HG03039 (cell line): ENCODE results near the gene UBTD1.
"Not testable (repeated sequence)": the region's sequence is repeated elsewhere in the genome, so short reads cannot be mapped to it uniquely, and the experiment has no call there.

Source experiments
- ATAC-seq: cut with Tn5 transposase; IDR thresholded peaks from one replicate; pipeline ENCODE4 v1.9.1; 2021; ENCODE audit warnings: mild to moderate bottlenecking, moderate library complexity; ENCODE audit not compliant: unreplicated experiment

The UBTD1 gene, protein sequence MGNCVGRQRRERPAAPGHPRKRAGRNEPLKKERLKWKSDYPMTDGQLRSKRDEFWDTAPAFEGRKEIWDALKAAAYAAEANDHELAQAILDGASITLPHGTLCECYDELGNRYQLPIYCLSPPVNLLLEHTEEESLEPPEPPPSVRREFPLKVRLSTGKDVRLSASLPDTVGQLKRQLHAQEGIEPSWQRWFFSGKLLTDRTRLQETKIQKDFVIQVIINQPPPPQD

DNA sequence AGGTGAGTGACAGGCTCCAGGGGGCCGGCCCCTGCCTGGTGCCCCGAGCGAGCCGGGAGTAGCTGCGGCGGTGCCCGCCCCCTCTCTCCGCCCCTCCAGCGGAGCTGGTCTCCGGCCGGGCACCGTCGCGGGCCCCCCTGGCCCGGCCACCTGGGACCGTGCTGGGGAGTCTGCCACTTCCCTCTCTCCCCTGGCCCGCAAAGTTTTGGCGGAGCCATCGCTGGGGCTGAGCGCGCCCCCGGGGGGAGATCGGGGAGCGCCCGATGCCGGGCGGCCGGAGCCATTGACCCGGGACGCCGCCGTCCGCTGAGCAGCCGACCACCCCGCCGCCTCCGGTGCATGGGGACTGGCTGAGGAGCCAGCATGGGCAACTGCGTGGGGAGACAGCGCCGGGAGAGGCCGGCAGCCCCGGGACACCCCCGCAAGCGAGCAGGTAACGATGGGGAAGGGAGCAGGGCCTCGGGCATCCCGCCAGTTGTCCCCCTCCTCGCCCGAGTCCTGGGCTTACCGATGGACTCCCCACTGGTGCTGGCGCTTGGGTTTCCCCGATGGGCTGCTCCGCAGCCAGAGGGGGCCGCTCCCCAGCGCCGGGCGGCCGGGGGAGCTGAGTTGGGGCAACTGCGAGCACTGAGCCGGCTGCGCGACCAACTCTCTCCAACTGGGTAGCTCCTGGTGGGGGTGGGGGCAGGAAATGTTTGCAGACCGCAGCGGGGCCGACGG is at the start of gene UBTD1:
Gene UBTD1 (plus strand): TSS at position 84 of the 720 bp plus-strand sequence. CDS start 280 bp downstream, at position 364.
- ATAC-seq, result no peak

DNA sequence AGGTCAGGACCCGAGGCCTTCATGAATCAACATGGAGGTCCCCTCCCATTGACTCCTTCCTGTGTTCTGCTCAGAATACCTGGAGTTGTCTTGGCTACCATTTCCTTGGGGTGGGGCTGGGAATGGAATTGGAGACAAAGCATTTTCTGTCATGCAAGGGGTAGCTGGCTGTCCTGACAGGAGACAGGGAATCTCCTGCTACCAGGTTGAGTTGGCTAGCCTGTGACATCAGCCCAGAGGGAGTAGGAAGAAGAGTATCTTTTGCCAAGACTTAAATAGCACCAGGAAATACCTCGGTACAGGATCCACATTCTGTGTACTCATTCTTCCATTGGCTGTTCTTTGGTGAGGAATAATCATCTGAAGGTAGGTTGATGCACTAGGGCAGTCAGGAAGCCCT is 47.9 kb upstream of the UBTD1 start:
- ATAC-seq, result no peak

DNA sequence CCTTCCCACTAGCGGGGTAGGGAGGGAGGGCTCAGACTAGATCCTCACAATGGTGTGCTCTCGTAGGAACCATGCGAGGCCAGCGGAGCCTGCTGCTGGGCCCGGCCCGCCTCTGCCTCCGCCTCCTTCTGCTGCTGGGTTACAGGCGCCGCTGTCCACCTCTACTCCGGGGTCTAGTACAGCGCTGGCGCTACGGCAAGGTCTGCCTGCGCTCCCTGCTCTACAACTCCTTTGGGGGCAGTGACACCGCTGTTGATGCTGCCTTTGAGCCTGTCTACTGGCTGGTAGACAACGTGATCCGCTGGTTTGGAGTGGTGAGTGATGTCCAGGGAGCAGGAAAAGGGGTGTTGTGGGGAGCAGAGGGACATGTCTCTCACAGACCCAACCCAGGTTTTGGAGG is 47.1 kb upstream of the UBTD1 start:
- ATAC-seq, result no peak

DNA sequence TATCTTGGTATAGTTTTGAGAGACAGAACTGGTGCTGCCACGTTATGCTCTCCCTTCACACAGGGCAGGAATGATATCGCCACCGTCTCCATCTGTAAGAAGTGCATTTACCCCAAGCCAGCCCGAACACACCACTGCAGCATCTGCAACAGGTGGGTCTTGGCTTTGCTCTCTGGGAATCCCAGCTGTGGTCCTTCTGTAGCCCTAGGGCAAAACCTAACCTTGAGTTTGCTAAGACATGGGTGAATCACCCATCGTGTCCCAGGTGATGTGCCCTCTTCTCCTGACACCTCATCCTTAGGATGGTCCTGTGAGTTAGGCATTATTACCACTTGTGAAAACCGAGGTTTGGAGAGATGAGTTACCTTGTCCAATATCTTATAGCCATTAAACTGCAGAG is 46.4 kb upstream of the UBTD1 start:
- ATAC-seq, result no peak

DNA sequence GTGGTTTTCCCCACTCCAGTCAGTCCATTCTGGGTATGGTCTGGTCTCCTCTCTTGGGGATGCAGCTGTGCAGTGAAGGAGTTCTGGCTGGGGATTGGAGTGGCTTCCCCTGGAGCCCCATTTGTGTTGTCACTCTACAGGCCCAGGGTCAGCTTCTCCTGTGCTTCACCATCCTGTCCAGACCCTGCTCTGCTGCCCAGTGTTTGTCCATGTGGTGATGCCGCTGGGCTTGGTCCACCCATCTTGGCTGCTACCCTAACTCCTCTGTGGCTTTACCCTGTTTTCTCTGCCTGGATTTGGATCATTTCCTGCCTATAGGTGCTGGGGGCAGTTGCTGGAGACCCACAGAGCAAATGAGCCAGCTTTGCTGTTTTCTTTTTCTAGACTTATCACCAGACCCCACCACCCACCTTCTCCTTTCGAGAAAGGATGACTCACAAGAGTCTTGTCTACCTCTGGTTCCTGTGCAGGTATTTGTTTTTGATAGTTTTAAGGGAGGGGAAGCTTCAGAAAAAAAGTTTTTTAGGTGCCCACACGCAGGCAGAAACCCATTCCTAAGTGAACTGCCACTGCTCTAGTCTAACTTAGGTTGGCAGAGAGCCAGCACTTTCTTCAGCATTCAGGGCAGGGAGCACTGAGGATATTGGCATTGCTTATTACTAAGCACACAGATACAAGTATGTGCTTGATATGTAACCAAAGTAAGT is 44.2 kb upstream of the UBTD1 start:
- no peak for ATAC-seq

DNA sequence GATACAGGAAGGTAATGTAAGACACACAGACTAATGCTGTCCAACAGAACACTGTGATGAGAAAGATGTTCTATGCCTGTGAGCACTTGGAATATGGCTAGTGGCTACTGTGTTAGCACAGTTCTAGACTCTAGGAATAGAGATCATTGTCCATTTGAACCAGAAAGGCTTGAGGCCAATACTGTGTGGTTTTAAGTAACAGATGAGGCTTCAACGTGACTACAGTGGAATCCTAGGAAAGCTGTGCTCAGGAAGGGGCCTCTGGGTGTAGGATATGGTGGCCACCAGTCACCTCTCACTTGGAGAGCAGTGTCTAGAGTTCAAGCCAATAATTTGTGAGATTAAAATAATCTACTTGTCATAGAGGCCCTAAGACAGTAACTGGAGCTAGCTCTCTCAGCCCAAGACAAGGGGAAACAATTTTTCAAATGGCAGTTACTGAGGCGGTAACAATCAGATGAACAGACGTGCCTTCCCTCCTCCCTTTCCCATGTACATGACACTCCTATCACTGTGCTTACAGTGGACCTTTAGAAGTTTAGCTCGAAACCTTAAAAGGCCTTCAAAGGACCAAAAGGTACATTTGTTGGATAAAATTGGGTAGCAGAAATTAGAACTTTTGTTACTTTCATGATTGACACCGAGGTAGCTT is 42.6 kb upstream of the UBTD1 start:
- no peak for ATAC-seq

DNA sequence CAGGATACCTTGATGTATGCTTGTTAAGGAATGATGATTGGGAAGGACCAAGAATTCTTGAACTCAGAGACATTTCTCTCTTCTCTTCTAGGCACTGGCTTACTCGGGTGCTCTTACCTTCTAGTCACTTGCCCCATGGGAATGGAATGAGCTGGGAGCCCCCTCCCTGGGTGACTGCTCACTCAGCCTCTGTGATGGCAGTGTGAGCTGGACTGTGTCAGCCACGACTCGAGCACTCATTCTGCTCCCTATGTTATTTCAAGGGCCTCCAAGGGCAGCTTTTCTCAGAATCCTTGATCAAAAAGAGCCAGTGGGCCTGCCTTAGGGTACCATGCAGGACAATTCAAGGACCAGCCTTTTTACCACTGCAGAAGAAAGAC is 42.0 kb upstream of the UBTD1 start:
- ATAC-seq, result no peak

DNA sequence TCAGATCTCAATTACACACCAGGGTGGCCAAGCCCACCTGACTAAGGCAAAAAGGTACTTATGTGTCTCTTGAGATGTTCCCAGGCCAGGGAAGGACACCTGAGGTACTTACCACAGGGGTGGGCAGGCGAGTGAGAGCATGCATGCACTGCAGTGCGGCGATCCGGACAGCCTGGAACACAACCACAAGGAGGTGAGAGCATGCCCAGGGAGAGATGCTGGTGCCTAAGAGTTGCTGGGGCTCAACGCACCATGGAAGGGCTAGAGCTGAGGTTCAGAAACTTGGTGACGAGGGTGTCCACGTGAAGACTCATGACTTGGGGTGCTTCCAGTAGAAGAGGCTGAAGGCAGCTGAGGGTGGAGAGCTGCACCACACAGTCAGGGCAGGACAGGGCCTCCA is 39.6 kb upstream of the UBTD1 start:
- no peak for ATAC-seq

DNA sequence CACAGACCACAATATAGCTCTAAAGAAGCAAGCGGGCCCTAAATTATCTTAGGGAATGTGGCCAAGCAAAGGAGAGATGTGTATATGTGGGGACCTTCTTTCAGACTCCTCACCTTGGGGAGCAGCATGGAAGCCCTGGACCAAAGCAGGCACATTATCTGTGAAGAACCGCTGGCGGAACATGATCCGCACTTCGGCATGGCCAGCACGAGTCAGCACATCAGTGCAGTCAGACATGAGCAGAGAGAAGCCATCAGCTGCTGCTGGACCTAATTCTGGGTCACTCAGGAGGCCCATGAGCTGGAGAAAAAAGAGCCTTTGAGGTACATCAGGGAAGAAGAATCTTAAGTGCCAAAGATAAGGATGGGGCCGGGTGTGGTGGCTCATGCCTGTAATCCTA is 38.8 kb upstream of the UBTD1 start:
- no peak for ATAC-seq

DNA sequence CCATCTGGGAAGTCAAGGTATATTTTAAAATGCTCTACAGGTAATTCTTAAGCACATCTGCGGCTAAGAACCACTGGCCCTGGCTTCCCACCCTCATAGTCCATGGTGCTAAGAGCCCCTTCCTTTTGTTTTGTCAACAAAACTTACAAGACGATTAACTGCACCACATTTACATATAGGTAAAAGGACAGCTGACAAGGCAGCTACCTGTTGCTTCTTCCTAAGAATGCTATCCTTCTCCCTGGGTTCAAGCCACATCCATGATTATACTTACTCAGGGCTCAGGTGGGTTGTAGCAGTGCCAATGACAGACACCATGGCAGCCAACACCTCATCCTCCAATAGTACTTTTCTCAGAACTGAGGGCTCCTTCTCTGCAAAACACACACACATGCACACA is 36.4 kb upstream of the UBTD1 start:
- ATAC-seq, result no peak

DNA sequence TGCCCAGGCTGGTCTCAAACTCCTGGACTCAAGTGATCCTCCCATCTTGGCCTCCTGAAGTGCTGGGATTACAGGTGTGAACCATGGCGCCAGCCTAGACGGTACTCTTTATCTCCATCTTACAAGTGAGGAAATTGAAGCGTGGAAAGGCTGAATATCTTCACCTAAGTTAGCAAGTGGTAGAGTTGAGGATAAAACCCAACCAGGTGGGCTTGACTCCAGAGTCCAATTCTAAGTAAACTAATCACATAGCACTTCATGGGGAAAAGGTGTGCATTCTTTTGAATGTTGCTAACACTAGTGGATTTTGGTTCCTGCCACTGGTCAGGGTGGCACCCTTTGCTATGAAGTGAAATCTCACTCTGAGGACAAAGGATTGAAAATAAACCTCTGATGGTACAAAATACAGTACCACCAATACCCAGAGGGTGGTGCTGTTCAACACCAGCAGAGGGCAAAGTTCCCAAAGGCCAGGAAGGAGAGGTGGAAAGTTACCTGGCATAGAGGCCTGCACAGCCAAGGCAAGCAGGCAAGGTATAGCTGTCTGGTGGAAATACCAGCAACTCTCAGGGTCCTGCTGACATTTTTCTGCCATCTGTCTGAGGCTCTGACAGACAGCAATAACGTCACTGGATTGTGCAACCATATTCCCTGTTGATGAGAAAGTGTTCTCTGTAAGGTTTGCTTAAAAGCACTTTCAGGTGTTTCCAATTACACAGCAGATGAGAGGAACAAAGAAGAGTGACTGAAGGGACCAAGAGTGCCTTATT is 35.2 kb upstream of the UBTD1 start:
- ATAC-seq, result no peak

DNA sequence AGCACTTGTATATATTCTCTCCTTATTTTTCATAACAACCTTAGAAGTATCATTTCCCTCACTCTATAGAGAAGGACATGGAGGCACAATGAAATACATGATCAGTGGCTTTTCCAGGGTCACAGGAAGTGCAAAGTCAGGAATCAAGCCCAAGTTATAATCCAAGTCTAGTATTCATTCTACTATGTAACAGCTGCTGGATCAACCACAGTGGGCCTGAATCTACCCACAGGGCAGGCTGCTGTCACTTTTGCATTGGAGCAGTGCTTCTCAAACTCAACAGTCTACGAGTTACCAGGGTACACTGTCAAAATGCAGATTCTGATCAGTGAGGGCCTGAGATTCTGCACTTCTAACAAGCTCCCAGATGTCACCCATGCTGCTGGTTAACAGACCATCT is 34.5 kb upstream of the UBTD1 start:
- ATAC-seq, result no peak

DNA sequence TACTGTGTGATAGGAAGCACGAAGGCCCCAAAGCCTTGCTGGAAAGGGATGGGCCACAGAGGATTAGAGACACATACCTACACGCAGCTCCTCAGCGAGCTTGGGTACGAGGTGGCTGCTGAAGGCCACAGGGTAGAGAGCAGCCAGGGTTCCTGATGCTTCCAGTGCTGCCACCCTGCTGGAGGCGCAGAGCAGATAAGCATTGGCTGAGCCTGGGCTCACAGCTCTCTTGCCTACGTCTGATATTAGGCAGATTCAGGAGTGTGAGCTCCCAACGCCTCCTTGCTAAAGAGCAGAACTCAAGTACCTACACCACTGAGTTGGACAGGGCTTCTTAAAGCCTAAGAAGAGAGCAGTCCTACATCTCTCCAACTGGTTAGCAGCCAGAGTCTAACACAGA is 32.7 kb upstream of the UBTD1 start:
- ATAC-seq, result no peak

DNA sequence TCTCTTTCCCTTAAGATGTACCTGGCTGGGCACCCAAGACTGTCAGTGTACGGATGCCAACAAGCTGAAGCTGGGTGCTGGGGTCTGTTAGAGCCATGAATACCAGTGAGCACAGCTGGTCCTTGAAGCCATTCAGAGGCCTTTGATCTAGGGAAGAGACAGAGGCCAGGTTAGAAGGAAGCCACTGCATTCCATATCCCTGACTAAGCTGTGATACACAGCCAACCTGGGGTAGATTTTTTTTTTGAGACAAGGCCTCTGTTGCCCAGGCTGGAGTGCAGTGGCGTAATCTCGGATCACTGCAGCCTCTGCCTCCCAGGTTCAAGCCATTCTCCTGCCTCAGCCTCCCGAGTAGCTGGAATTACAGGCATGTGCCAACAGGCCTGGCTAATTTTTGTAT is 32.0 kb upstream of the UBTD1 start:
- ATAC-seq, result no peak

DNA sequence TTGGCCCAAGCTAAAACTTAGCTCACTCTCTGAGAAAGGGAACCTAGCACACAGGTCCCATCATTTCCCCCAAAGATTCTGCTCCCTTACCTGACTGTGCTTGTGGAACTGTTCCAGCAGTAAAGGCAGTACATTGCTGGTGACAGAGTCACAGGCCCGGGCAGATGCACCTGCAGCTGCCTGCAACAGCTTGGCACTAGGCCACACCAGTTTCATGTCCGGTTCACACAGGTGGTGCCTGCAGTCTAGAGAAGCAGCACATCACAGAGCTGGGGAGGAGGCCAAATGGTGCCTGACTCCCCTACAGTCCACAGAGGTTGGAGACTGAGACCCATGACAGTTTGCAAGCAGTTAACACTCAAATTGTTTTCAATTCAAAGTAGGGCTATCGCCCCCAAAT is 30.6 kb upstream of the UBTD1 start:
- ATAC-seq, result no peak

DNA sequence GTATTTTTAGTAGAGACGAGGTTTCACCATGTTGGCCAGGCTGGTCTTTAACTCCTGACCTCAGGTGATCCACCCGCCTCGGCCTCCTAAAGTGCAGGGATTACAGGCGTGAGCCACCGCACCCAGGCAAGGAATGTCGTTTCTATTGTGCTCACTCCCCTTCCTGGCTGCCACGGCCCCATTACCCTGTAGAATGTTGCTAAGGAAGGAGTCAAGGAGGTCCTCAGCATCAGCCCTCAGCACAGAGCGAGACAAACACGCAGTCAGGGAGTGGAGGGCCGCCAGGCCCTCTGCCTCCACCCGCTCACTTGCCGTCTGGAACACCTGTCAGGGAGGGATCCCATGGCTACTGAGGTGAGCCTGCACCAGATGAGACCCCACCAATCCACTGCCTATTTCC is 29.9 kb upstream of the UBTD1 start:
- ATAC-seq, result not testable (repeated sequence)

DNA sequence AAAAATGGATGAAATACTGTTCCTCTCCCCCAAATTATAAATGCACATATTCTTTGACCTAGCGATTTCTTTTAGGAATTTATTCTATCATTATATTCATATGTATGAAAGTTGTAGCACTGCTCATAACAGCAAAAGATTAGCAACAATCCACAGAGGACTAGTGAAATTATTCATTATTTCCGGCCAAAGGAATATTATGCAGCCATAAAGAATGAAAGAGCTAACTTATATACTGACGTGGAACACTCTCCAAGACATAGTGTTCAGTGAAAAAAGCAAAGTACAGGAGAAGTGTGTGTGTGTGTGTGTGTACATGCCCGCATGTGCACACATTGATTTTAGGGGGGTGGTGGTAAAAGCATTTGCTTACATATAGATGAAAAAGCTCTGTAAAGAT is 23.8 kb upstream of the UBTD1 start:
- no peak for ATAC-seq

DNA sequence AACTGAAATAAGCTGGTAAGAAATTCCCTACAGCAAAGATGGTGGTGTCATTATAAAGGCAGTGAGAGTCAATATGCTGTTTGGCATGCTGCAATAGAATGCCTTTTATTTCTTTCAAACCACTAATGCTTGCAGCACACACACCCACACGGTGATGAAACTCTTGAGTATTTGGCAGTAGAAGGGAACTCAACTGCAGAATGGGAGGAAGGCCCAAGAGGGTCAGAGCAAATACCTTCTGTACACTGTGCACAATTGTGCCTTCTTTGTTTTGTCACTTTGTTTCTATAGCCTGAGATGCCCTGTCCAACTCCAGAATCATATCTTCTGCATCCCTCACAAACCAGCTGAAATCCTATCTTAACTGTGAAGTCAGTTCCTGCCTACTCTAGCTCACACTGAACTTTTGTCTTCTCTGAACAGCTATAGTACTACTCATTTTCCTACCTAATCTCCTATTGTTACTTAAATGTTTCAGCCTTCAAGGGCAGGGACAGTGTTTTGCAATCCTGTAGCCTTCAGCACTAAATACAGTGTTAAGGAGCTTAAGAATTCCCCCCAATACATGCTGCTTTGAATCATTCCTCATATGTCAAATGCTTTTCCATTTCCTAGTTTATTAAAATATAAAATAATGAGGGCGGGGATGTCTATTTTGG is 22.7 kb upstream of the UBTD1 start:
- ATAC-seq, result no peak

DNA sequence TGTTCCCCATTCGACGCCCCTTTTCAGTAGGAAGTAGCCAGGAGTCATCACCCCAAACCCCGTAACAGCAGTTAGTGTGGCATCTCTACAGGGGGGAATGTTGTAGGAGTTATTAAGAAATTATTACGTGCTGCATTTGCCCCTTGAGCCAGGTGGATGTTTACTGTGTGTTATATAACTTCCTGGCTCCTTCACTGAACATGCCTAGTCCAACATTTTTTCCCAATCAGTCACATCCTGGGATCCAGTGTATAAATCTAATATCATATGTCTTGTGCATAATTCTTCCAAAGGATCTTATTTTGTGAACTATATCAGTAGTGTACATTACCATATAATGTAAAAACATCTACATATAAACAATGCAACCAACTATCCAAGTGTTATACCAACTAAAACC is 19.3 kb upstream of the UBTD1 start:
- not testable (repeated sequence) for ATAC-seq

DNA sequence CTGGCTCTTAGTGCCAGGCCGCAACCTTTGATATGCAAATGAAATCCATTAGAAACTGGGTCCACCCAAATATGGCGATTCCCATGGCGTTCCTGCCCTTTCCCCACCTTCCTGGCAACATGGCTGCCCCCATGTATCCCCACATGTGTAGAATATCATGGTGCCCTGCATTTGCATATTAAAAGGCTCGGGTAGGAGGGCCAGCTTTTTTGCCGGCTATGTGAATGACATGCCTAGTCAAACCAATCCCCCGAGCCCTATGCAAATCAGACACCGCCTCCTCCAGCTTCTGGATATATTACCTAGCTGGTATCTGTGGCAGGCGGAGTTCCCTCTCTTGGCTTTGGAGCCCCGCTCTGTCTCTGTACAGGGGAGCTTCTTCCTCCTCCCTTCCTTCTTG is 18.8 kb upstream of the UBTD1 start:
- no peak for ATAC-seq
